ENCODE results near the gene RPS6KC1.
"Not testable (repeated sequence)": the region's sequence is repeated elsewhere in the genome, so short reads cannot be mapped to it uniquely, and the experiment has no call there.

The RPS6KC1 gene

GRCh38 chr1:213163278-213163711 is 112.3 kb downstream of the RPS6KC1 start:
- DNase-seq: no peak

DNA sequence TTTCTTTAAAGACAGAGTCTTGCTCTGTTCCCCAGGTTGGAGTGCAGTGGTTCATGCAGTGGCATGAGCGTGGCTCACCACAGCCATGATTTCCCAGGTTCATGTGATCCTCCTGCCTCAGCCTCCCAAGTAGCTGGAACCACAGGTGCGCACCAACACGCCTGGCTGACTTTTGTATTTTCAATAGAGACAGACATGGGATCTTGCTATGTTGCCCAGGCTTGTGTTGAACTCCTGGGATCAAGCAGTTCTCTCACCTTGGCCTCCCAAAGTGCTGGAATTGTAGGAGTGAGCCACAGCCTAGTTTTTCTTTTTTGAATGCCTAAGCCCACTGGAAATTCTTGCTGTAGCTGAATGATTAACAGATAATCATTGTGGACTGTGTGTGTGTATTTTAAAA is 113.5 kb downstream of the RPS6KC1 start:
- DNase-seq: no peak

DNA sequence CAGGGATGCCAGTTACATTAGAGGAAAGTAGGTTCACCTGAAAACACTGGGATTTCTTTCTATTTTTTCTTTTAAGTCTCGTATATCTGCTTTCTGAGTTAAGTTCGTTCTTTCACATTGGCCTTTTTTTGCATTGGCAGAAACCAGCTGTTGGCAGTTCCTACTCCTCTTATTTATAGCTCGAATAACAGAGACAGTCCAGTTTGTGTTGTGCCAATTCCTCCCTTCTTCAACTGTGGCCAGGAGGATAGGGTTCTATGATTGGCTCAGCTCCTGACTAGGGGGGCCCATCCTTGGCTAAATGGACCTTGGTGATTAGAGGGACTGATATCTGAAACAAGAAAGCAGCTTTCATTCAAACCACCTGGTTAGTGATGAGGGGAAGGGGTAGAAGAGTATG is 115.8 kb downstream of the RPS6KC1 start:
- DNase-seq: no peak

- no peak for DNase-seq
These were observed 120.7 kb downstream of the RPS6KC1 start for GRCh38 chr1:213171711-213172110.

DNA sequence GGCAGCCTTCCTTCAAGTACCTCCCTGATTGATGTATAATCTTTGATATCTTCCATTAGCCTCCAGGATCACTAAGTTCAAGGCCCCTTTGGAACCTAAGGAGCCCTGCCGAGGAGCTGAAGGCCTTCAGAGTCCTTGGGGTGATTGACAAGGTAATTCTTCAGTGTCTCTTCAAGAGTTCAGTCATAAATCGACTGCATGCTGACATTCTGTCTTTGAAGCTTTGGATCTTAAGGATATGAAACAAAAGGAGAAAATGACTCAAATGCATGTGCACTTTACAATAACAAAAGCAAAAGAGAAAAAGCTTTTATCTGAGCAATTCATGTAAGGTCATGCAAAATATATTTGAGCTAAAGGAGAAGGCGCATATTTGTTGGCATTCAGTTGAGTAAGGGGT is 125.3 kb downstream of the RPS6KC1 start:
- no peak for DNase-seq

- no peak for DNase-seq
These were observed 128.7 kb downstream of the RPS6KC1 start for GRCh38 chr1:213179784-213180183.

- no peak for DNase-seq
These were observed 129.8 kb downstream of the RPS6KC1 start for GRCh38 chr1:213180833-213181232.

- no peak for DNase-seq
These were observed 132.1 kb downstream of the RPS6KC1 start for GRCh38 chr1:213183036-213183672.

DNA sequence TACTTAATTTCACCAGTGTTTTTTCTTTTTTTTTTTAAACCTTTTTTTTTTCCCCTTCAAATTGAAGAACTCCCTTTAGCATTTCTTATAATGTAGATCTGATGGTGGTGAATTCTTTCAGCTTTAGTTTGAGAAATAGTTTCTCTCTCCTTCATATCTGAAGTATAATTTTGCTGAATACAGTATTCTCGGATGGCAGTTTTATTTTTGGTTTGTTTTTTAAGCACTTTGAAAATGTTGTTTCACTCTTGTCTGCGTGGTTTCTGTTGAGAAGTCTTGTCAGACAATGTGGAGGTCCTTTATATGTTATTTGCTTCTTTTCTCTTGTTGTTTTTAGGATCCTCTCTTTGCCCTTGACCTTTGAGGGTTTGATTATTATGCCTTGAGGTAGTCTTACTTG is 135.1 kb downstream of the RPS6KC1 start:
- no peak for DNase-seq

GRCh38 chr1:213192026-213192425 is 141.0 kb downstream of the RPS6KC1 start:
- DNase-seq: no peak

DNA sequence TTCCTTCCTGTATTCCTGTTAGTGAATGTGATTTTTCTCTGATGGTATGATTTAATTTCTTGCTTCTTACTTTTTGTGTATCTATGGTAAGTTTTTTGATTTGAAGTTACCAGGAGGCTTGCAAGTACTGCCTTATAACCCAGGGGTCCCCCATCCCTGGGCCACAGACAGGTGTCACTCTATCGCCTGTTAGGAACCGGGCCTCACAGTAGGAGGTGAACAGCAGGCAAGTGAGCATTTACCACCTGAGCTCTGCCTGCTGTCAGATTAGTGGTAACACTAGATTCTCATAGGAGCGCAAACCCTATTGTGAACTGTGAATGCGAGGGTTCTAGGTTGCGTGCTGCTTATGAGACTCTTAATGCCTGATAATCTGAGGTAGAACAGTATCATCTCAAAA is 143.3 kb downstream of the RPS6KC1 start:
- no peak for DNase-seq

GRCh38 chr1:213194855-213195254 is 143.8 kb downstream of the RPS6KC1 start:
- DNase-seq: no peak

- not testable (repeated sequence) for DNase-seq
These were observed 145.4 kb downstream of the RPS6KC1 start for GRCh38 chr1:213196328-213197054.

GRCh38 chr1:213200630-213201029 is 149.6 kb downstream of the RPS6KC1 start:
- no peak for DNase-seq

DNA sequence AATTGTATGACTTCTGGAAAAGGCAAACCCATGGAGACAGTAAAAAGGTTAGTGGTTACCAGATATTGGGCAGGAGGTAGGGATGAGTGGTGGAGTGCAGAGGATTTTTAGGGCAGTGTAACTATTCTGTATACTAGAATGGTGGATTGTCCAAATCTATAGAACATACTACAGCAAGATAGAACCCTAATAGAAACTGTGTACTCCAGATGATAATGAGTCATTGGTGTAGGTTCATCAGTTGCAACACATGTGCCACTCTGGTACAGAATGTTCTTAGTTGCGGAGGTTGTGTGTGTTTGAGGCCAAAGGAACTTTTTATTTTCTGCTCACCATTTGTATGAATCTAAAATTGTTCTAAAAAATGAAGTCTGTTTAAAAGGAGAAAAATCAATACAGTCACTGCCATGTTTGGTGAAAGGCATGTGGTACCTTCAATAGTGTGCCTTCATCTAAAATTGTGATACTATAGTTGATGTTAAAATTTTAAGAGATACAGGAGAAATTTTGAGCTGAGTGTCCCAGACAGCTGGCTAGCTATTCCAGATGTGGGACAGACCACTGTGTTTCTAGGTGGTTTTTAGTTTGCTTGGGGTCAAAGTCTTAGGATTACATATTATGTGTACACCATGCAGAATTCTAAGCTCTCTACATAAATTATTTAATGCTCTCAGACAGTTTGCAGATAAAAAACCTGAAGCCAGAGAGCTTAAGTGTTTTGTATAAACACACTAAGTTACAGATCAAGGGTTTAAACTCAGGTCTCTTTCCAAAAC is 150.5 kb downstream of the RPS6KC1 start:
- DNase-seq: no peak

DNA sequence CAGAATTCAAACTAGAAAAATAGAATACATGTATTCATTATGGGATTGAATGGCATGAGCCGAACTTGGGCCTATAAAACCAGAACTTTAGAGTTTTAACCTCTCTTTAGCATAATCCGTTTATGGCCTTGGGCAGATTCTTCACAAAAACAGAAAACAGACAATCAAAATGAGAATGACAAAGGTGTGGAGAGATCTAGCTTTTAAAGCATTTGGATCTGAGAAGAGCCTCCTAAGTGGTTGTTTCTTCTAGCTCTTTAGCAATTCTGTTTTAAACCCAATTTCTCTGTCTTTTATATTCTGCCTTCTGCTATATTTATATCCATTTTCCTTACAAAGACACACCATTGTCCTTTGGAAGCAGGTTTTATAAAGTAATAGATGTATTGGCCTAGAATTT is 160.2 kb downstream of the RPS6KC1 start:
- DNase-seq: no peak

- DNase-seq: not testable (repeated sequence)
These were observed 168.0 kb downstream of the RPS6KC1 start for GRCh38 chr1:213219076-213219475.

- DNase-seq: no peak
These were observed 170.2 kb downstream of the RPS6KC1 start for GRCh38 chr1:213221209-213221608.

DNA sequence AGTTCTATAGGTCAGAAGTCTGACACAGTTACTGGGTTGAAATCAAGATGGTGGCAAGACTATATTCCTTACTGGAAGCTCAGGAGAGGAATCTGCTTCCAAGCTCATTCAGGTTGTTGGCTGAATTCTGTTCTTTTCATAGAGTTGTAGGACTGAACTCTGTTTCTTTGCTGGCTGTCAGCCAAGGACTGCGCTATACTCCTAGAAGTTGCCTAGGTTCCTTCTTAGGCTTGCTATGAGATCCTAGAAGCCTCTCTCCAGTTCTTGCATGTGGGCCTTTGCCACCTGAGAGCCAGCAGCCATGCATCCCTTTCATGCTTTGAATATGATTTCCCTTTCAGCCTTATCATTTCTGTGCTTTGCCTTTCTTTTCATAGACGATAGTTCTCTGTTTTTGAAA is 176.4 kb downstream of the RPS6KC1 start:
- no peak for DNase-seq

DNA sequence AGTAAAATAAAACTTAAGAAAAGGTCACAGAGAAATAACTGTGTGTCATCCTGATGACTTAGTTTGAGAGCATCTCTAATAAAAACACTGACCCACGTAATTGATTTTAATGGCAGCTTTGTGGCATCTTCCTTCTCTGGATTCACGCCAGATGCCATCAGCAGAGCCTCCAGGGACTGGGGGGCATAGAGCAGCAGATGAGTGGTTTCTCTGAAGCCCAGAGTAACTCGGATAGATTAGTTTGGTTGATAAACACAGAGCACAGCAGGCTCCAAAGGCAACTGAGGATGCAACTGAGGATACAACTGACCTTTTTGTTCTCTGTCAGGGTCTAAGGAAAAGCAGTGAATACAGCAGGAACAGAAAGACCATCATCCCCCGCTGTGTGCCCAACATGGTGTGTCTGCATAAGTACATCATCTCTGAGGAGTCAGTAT is 180.8 kb downstream of the RPS6KC1 start:
- DNase-seq: no peak

GRCh38 chr1:213242883-213243282 is 191.8 kb downstream of the RPS6KC1 start:
- DNase-seq: no peak

GRCh38 chr1:213244664-213245091 is 193.6 kb downstream of the RPS6KC1 start:
- DNase-seq: no peak

- no peak for DNase-seq
These were observed 194.3 kb downstream of the RPS6KC1 start for GRCh38 chr1:213245260-213245910.
